Keratinocyte (primary cell): ENCODE measurements around the gene PCDH15. TPM values are rescaled to one million over a fixed set of nuclear protein-coding genes. Genes with fewer than 3 reads are reported as not detected.

Experiments
- DNase-seq: peaks from one replicate; pipeline ENCODE4 v3.0.0-alpha.2; 2011; ENCODE audit warnings: low read depth, missing footprints, low spot score
- FAIRE-seq: peaks from 2 replicates; lab custom pipeline; 2011; peaks lifted over from hg19 to GRCh38; lab: Jason Lieb, UNC
- H2AFZ ChIP-seq: 2 replicates; pipeline ENCODE4 v1.6.0; 2012; ENCODE audit warnings: low read length, control low read depth, inconsistent platforms; ENCODE audit not compliant: control insufficient read depth
- H3K27ac ChIP-seq: 2 replicates; pipeline ENCODE4 v1.5.1; 2011; ENCODE audit warnings: low read length; ENCODE audit not compliant: control insufficient read depth, insufficient read depth
- H3K27me3 ChIP-seq: 3 replicates; pipeline ENCODE4 v1.6.0; 2011; ENCODE audit warnings: low read length; ENCODE audit not compliant: control insufficient read depth, insufficient read depth; ENCODE audit errors: extremely low read depth
- H3K36me3 ChIP-seq, 2 experiments: 2 replicates in 1 of 2; 3 replicates in 1 of 2; pipeline ENCODE4 v1.5.1; 2011; ENCODE audit warnings: low read length in 2 of 2, mild to moderate bottlenecking in 1 of 2; ENCODE audit not compliant: control insufficient read depth in 2 of 2, insufficient read depth in 2 of 2; ENCODE audit errors: extremely low read depth in 1 of 2
- H3K4me1 ChIP-seq: 3 replicates; pipeline ENCODE4 v1.5.1; 2011; ENCODE audit warnings: low read length; ENCODE audit not compliant: control insufficient read depth, insufficient read depth; ENCODE audit errors: extremely low read depth
- H3K4me2 ChIP-seq: 3 replicates; pipeline ENCODE4 v1.6.0; 2011; ENCODE audit warnings: low read depth, low read length; ENCODE audit not compliant: control insufficient read depth, insufficient read depth; ENCODE audit errors: extremely low read depth
- H3K4me3 ChIP-seq, 3 experiments: fragments of 200-600 bp in 1 of 3; sonication (generic) in 1 of 3; 2 replicates in 2 of 3; 3 replicates in 1 of 3; pipeline ENCODE4 v1.5.1; 2011 to 2016; ENCODE audit warnings: low read length in 3 of 3, mild to moderate bottlenecking in 3 of 3, control low read depth in 2 of 3, inconsistent platforms in 1 of 3, low read depth in 1 of 3, mixed read lengths in 1 of 3, mixed run types in 1 of 3, moderate library complexity in 1 of 3; ENCODE audit not compliant: control insufficient read depth in 2 of 3, insufficient read depth in 2 of 3; ENCODE audit errors: extremely low read depth in 1 of 3
- H3K79me2 ChIP-seq: 2 replicates; pipeline ENCODE4 v1.6.0; 2012; ENCODE audit warnings: low read length; ENCODE audit not compliant: control insufficient read depth, insufficient read depth
- H3K9ac ChIP-seq: 3 replicates; pipeline ENCODE4 v1.6.0; 2011; ENCODE audit warnings: low read length; ENCODE audit not compliant: control insufficient read depth, insufficient read depth; ENCODE audit errors: extremely low read depth
- H3K9me1 ChIP-seq: 3 replicates; pipeline ENCODE4 v1.6.0; 2011; ENCODE audit warnings: low read length; ENCODE audit not compliant: control insufficient read depth, insufficient read depth; ENCODE audit errors: extremely low read depth
- H3K9me3 ChIP-seq: 2 replicates; pipeline ENCODE4 v1.5.1; 2012; ENCODE audit warnings: low read depth, low read length; ENCODE audit not compliant: control insufficient read depth
- H4K20me1 ChIP-seq: 3 replicates; pipeline ENCODE4 v1.6.0; 2011; ENCODE audit warnings: low read length; ENCODE audit not compliant: control insufficient read depth, insufficient read depth; ENCODE audit errors: extremely low read depth
- EZH2 ChIP-seq: IDR thresholded peaks from one replicate; pipeline ENCODE4 v1.6.1; 2012; ENCODE audit warnings: inconsistent platforms, mild to moderate bottlenecking, low read length, moderate library complexity
- dilution Hi-C: fragments of 300-500 bp; cut with MboI; formaldehyde crosslinking; loops from one replicate; pipeline ENCODE4 v1.7.0; 2020; ENCODE audit warnings: low sequenced_read_pairs; ENCODE audit not compliant: extremely low pct_ligation_motif_present
- polyA plus RNA-seq, 5 experiments: library from polyadenylated mRNA; depleted of rRNA in 3 of 5; stranded (reverse) in 3 of 5; stranded (forward) in 1 of 5; unstranded in 1 of 5; fragments of >200 nt; gene quantifications; 1 replicate in 1 of 5; 2 replicates in 3 of 5; 3 replicates in 1 of 5; pipeline versions ENCODE4 v1.2.1 to v1.2.3, GENCODE V29; 2011 to 2012; ENCODE audit warnings: missing spikeins in 2 of 5, low read depth in 1 of 5, low replicate concordance in 1 of 5
- TF ChIP-seq, protein P1 (sequence below), 3 experiments: IDR thresholded peaks in 1 of 3; conservative IDR thresholded peaks in 1 of 3; optimal IDR thresholded peaks in 1 of 3; 2 replicates in 2 of 3; 3 replicates in 1 of 3; pipeline versions ENCODE3 to v1.5.1; 2011; ENCODE audit warnings: low read length in 3 of 3, mild to moderate bottlenecking in 3 of 3, moderate library complexity in 2 of 3, control low read depth in 1 of 3, inconsistent platforms in 1 of 3; ENCODE audit not compliant: insufficient read depth in 2 of 3; ENCODE audit errors: extremely low read depth in 1 of 3

PCDH15 gene
- polyA plus RNA-seq, 1 donor (not counting 4 experiments of a cell fraction or from before 2014, with no cell fraction given), result not detected

DNA sequence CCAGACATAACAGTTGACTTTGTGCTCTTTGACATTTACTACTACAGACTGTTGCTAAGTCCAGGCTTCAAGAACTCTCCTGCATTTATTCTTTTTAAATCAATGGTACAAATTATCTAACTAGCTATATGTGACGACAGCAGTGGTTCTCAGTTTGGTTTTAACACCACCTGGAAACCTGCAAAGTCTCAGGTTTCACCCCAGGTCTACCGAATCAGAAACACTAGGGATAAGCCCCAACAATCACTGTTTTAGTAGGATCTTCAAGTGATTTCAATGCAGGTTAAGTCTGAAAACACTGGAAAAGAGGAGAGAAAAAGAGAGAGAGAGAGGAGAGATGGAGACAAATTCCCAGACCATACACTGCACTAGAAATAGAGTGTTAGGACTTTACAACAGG, 519.0 kb downstream of the PCDH15 start:
- no peaks in the 10 kb centered on the region for H3K27me3 ChIP-seq
- H4K20me1 ChIP-seq, result no peaks in the 10 kb centered on the region
- H3K4me1 ChIP-seq, result no peaks in the 10 kb centered on the region
- H3K9me1 ChIP-seq, result no peaks in the 10 kb centered on the region
- no peak overlapping the region for H3K4me2 ChIP-seq
- H3K27ac ChIP-seq, result no peak overlapping the region
- H3K9ac ChIP-seq, result no peak overlapping the region
- FAIRE-seq (no peak), DNase-seq (no peak)
- dilution Hi-C loops, result no loop called here
- H2AFZ ChIP-seq, result no peak overlapping the region
- no peaks in the 10 kb centered on the region for H3K36me3 ChIP-seq
- no peaks in the 10 kb centered on the region for H3K9me3 ChIP-seq
- H3K4me3 ChIP-seq, result no peak overlapping the region
- H3K79me2 ChIP-seq, result no peaks in the 10 kb centered on the region
- TF ChIP-seq, protein P1, sequence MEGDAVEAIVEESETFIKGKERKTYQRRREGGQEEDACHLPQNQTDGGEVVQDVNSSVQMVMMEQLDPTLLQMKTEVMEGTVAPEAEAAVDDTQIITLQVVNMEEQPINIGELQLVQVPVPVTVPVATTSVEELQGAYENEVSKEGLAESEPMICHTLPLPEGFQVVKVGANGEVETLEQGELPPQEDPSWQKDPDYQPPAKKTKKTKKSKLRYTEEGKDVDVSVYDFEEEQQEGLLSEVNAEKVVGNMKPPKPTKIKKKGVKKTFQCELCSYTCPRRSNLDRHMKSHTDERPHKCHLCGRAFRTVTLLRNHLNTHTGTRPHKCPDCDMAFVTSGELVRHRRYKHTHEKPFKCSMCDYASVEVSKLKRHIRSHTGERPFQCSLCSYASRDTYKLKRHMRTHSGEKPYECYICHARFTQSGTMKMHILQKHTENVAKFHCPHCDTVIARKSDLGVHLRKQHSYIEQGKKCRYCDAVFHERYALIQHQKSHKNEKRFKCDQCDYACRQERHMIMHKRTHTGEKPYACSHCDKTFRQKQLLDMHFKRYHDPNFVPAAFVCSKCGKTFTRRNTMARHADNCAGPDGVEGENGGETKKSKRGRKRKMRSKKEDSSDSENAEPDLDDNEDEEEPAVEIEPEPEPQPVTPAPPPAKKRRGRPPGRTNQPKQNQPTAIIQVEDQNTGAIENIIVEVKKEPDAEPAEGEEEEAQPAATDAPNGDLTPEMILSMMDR (optimal IDR thresholded peaks at IDR 0.05 in 1 of 3, IDR thresholded peaks at IDR 0.05 in 1 of 3, conservative IDR thresholded peaks at IDR 0.05 in 1 of 3; ENCODE audit: extremely low read depth in 1 of 3, insufficient read depth in 2 of 3, low read length in 3 of 3), result no peak
- TF ChIP-seq EZH2, result no peak

DNA sequence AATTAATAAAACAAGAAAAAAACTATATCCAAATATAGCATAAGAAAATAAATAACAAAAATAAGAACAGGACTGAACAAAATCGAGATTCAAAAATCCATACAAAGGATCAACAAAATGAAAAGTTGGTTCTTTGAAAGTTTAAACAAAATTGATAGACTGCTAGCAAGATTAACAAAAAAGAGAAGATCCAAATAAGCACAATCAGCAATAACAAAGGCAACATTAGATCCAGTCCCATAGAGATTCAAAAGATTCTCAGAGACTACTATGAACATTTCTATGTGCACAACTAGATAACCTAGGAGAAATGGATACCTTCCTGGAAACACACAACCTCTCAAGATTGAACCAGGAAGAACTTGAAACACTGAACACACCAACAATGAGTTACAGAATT, 534.6 kb downstream of the PCDH15 start:
- Histone ChIP-seq H3K36me3 (no peaks in the 10 kb centered on the region), H3K79me2 (no peaks in the 10 kb centered on the region), H2AFZ (no peak overlapping the region), H3K4me2 (no peak overlapping the region), H4K20me1 (no peaks in the 10 kb centered on the region), H3K4me3 (no peak overlapping the region), H3K27ac (no peak overlapping the region), H3K9me1 (no peaks in the 10 kb centered on the region), H3K9me3 (no peaks in the 10 kb centered on the region), H3K27me3 (no peaks in the 10 kb centered on the region), H3K4me1 (no peaks in the 10 kb centered on the region), H3K9ac (no peak overlapping the region)
- FAIRE-seq, result no peak
- dilution Hi-C loops, result no loop called here
- TF ChIP-seq, protein P1 (optimal IDR thresholded peaks at IDR 0.05 in 1 of 3, IDR thresholded peaks at IDR 0.05 in 1 of 3, conservative IDR thresholded peaks at IDR 0.05 in 1 of 3; ENCODE audit: extremely low read depth in 1 of 3, insufficient read depth in 2 of 3, low read length in 3 of 3), result no peak
- no peak for TF ChIP-seq EZH2
- no peak for DNase-seq
